ENCODE data around the gene ZNF480.

- TF ChIP-seq CTCF (IDR thresholded peaks at IDR 0.05) (no peak), POLR2A (IDR thresholded peaks at IDR 0.05) (no peak)
Observed at GRCh38 chr19:52258426-52258825, 38.5 kb upstream of the ZNF480 start.
